HFFc6 (cell line): ENCODE measurements around the gene DNAJB13. TPM values are rescaled to one million over a fixed set of nuclear protein-coding genes. Genes with fewer than 3 reads are reported as not detected.

ENCODE experiments used
- DNase-seq: peaks from one replicate; pipeline ENCODE4 v3.0.0-alpha.2; 2018
- H3K27ac Mint-ChIP-seq: 2 replicates; pipeline ENCODE4 v1.8.0; 2020; ENCODE audit warnings: mild to moderate bottlenecking, mixed read lengths
- H3K27me3 Mint-ChIP-seq: 2 replicates; pipeline ENCODE4 v1.8.0; 2021; ENCODE audit warnings: mild to moderate bottlenecking, moderate library complexity, mixed read lengths; ENCODE audit not compliant: insufficient read depth
- H3K36me3 Mint-ChIP-seq: 2 replicates; pipeline ENCODE4 v1.8.0; 2021; ENCODE audit warnings: low read depth, mixed read lengths
- H3K4me1 Mint-ChIP-seq: 2 replicates; pipeline ENCODE4 v1.8.0; 2020; ENCODE audit warnings: low read depth, mixed read lengths
- H3K4me3 Mint-ChIP-seq: 2 replicates; pipeline ENCODE4 v1.8.0; 2020; ENCODE audit warnings: mild to moderate bottlenecking, moderate library complexity, mixed read lengths
- H3K9me3 Mint-ChIP-seq: 2 replicates; pipeline ENCODE4 v1.8.0; 2020; ENCODE audit warnings: mild to moderate bottlenecking, mixed read lengths
- CTCF ChIP-seq: fragments of 200-600 bp; sonication (generic); IDR thresholded peaks from 2 replicates; pipeline ENCODE4 v1.5.0; 2021; ENCODE audit warnings: antibody characterized with exemption, mild to moderate bottlenecking
- total RNA-seq, 6 experiments: library from RNA; stranded (reverse); fragmentation: NEBNext Ultra II Directional; extraction: Animal tissue kit (Norgen Biotek cat#: 25700); gene quantifications; 2 replicates in 1 of 6; 3 replicates in 5 of 6; pipeline ENCODE4 v1.2.3, GENCODE V29; 2021

The DNAJB13 gene
- total RNA-seq, 6 experiments from 2014 or later, result 0.11 to 0.25 (median 0.17) TPM; not detected in 2

GRCh38 chr11:73972620-73973449 is 22.0 kb downstream of the DNAJB13 start:
- H3K27ac Mint-ChIP-seq, result no peak overlapping the region
- H3K4me3 Mint-ChIP-seq, result no peak overlapping the region
- no peaks in the 10 kb centered on the region for H3K9me3 Mint-ChIP-seq

GRCh38 chr11:73974604-73975478 is 24.0 kb downstream of the DNAJB13 start:
- Mint-ChIP-seq H3K4me3 (no peak overlapping the region), H3K27me3 (peaks cover 1% of the 10 kb centered on the region), H3K4me1 (peaks cover 17% of the 10 kb centered on the region), H3K9me3 (no peaks in the 10 kb centered on the region), H3K27ac (no peak overlapping the region), H3K36me3 (no peaks in the 10 kb centered on the region; the same call in 1 of the 2 replicates)
- DNase-seq, result no peak
- no peak for TF ChIP-seq CTCF

More at GRCh38 chr11:73972620-73973449, 22.0 kb downstream of the DNAJB13 start:
- no peaks in the 10 kb centered on the region; the same call in 1 of the 2 replicates for H3K36me3 Mint-ChIP-seq
- H3K27me3 Mint-ChIP-seq, result peaks cover 3% of the 10 kb centered on the region
- DNase-seq, result no peak
- TF ChIP-seq CTCF, result no peak
- peaks cover 8% of the 10 kb centered on the region for H3K4me1 Mint-ChIP-seq

- no peak for TF ChIP-seq CTCF
- H3K36me3 Mint-ChIP-seq, result no peaks in the 10 kb centered on the region; the same call in 1 of the 2 replicates
- no peak overlapping the region for H3K27ac Mint-ChIP-seq
- no peak for DNase-seq
- H3K4me1 Mint-ChIP-seq, result peaks cover 23% of the 10 kb centered on the region
- no peaks in the 10 kb centered on the region for H3K9me3 Mint-ChIP-seq
- H3K27me3 Mint-ChIP-seq, result peaks cover 5% of the 10 kb centered on the region
- H3K4me3 Mint-ChIP-seq, result no peak overlapping the region
Measured at GRCh38 chr11:73975479-73975757, 24.6 kb downstream of the DNAJB13 start.

GRCh38 chr11:73976451-73977151 is 25.8 kb downstream of the DNAJB13 start:
- Mint-ChIP-seq H3K27ac (no peak overlapping the region), H3K4me1 (peaks cover 28% of the 10 kb centered on the region), H3K27me3 (peaks cover 8% of the 10 kb centered on the region), H3K9me3 (no peaks in the 10 kb centered on the region), H3K36me3 (no peaks in the 10 kb centered on the region; the same call in 1 of the 2 replicates), H3K4me3 (no peak overlapping the region)
- no peak for TF ChIP-seq CTCF
- DNase-seq, result no peak

GRCh38 chr11:73977856-73978519 is 27.2 kb downstream of the DNAJB13 start:
- no peak for TF ChIP-seq CTCF
- no peak overlapping the region for H3K27ac Mint-ChIP-seq
- no peaks in the 10 kb centered on the region; the same call in 1 of the 2 replicates for H3K36me3 Mint-ChIP-seq
- H3K9me3 Mint-ChIP-seq, result no peaks in the 10 kb centered on the region
- DNase-seq, result no peak
- H3K4me1 Mint-ChIP-seq, result peaks cover 42% of the 10 kb centered on the region
- H3K4me3 Mint-ChIP-seq, result no peak overlapping the region
- H3K27me3 Mint-ChIP-seq, result peaks cover 8% of the 10 kb centered on the region
